ENCODE results near the gene PLEKHG1.

DNA sequence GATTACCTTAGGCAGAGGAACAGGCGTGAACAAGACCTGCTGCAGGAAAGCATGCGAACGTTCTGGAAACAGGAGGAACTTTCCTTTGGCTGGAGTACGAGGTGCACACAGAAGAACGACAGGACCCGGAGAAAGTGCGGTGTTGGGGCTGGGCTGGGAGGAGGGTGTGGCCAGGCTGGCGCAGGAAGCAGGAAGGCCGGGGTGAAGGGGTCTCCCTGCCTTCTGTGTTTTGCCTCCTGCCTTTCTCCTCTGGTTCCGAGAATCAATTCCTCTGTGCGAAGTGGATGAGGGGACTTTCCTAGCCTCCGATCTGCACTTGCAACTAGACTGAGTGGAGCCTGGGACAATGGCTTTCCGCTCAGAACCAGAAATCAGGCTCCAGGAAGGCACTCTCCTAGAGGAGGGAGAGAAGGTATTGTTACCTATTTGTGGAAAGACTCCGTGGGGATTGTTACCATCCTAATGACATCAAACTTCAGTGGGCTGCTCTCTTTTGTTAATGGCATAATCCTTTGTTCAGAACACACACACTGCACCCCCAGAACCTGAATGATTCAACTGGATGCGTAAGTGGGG, 22.9 kb upstream of the PLEKHG1 start:
- TF ChIP-seq, protein P1, sequence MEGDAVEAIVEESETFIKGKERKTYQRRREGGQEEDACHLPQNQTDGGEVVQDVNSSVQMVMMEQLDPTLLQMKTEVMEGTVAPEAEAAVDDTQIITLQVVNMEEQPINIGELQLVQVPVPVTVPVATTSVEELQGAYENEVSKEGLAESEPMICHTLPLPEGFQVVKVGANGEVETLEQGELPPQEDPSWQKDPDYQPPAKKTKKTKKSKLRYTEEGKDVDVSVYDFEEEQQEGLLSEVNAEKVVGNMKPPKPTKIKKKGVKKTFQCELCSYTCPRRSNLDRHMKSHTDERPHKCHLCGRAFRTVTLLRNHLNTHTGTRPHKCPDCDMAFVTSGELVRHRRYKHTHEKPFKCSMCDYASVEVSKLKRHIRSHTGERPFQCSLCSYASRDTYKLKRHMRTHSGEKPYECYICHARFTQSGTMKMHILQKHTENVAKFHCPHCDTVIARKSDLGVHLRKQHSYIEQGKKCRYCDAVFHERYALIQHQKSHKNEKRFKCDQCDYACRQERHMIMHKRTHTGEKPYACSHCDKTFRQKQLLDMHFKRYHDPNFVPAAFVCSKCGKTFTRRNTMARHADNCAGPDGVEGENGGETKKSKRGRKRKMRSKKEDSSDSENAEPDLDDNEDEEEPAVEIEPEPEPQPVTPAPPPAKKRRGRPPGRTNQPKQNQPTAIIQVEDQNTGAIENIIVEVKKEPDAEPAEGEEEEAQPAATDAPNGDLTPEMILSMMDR (optimal IDR thresholded peaks at IDR 0.05 in 1 of 3, IDR thresholded peaks at IDR 0.05 in 1 of 3, conservative IDR thresholded peaks at IDR 0.05 in 1 of 3; ENCODE audit: extremely low read depth in 1 of 3, insufficient read depth in 2 of 3, low read length in 3 of 3) = no peak
- TF ChIP-seq EZH2 (IDR thresholded peaks at IDR 0.05; ENCODE audit: low read length) = no peak

Data from keratinocyte (primary cell).